Kidney glomerular epithelial cell (primary cell): ENCODE data around the gene DGCR6.
"Not testable (repeated sequence)": the region's sequence is repeated elsewhere in the genome, so short reads cannot be mapped to it uniquely, and the experiment has no call there.

Experiments
- DNase-seq: peaks from one replicate; lab custom pipeline; 2025; lab: John Stamatoyannopoulos, UW

Gene DGCR6

GRCh38 chr22:18960166-18960820 is 54.2 kb downstream of the DGCR6 start:
- DNase-seq: not testable (repeated sequence)

GRCh38 chr22:18961201-18961600 is 55.1 kb downstream of the DGCR6 start:
- not testable (repeated sequence) for DNase-seq
